Measurements from ENCODE around the gene SOX18. TPM values are rescaled to one million over a fixed set of nuclear protein-coding genes. Genes with fewer than 3 reads are reported as not detected.
A peak's percentile ranks its signal among the peaks of the same experiment; 100 is the strongest.

Gene SOX18
- total and polyA plus RNA-seq, 5 donors from 2014 or later: not detected

GRCh38 chr20:64049878-64050260 is 430 bp upstream of the SOX18 start:
- no peaks in the 10 kb centered on the region for H3K36me3 ChIP-seq (ENCODE audit: control insufficient read depth, insufficient read depth, low read length)
- H3K27me3 ChIP-seq (ENCODE audit: control insufficient read depth, insufficient read depth, low read length): peaks cover 2% of the 10 kb centered on the region
- no peak overlapping the region for H3K27ac ChIP-seq (ENCODE audit: insufficient read depth, low read length, poor library complexity, severe bottlenecking)
- H3K4me1 Mint-ChIP-seq: peaks cover 0 to 18% (median 0%) of the 10 kb centered on the region in 4 donors
- no peaks in the 10 kb centered on the region for H3K36me3 Mint-ChIP-seq
- peak overlapping the region in 1 of 4 donors; percentile 28 for H3K4me3 Mint-ChIP-seq
- H3K4me1 ChIP-seq (ENCODE audit: control insufficient read depth, insufficient read depth, low read length, poor library complexity, severe bottlenecking): peaks cover 13% of the 10 kb centered on the region
- ATAC-seq (ENCODE audit: low read depth in 2 of 2) (no peak), DNase-seq (no peak)
- no peak overlapping the region for H3K27ac Mint-ChIP-seq
- H3K9me3 Mint-ChIP-seq: peaks cover 0 to 4% (median 0%) of the 10 kb centered on the region in 7 donors
- no peak overlapping the region for H3K4me3 ChIP-seq (ENCODE audit: low read depth, low read length)
- H3K9me3 ChIP-seq (ENCODE audit: control insufficient read depth in 2 of 2, low read length in 2 of 2): no peaks in the 10 kb centered on the region
- H3K27me3 Mint-ChIP-seq: peaks cover 48% of the 10 kb centered on the region

GRCh38 chr20:64048402-64049044 is 916 bp downstream of the SOX18 start:
- H3K4me1 Mint-ChIP-seq: peaks cover 0 to 29% (median 10%) of the 10 kb centered on the region in 4 donors
- H3K27ac Mint-ChIP-seq: no peak overlapping the region
- no peaks in the 10 kb centered on the region for H3K36me3 ChIP-seq (ENCODE audit: control insufficient read depth, insufficient read depth, low read length)
- H3K9me3 ChIP-seq (ENCODE audit: control insufficient read depth in 2 of 2, low read length in 2 of 2): no peaks in the 10 kb centered on the region
- H3K36me3 Mint-ChIP-seq: no peaks in the 10 kb centered on the region
- DNase-seq (no peak), ATAC-seq (ENCODE audit: low read depth in 2 of 2) (no peak)
- H3K4me3 ChIP-seq (ENCODE audit: low read depth, low read length): no peak overlapping the region
- H3K4me3 Mint-ChIP-seq: no peak overlapping the region
- peaks cover 2% of the 10 kb centered on the region for H3K27me3 ChIP-seq (ENCODE audit: control insufficient read depth, insufficient read depth, low read length)
- peaks cover 0 to 2% (median 0%) of the 10 kb centered on the region in 7 donors for H3K9me3 Mint-ChIP-seq
- H3K27me3 Mint-ChIP-seq: peaks cover 59% of the 10 kb centered on the region
- peaks cover 13% of the 10 kb centered on the region for H3K4me1 ChIP-seq (ENCODE audit: control insufficient read depth, insufficient read depth, low read length, poor library complexity, severe bottlenecking)
- no peak overlapping the region for H3K27ac ChIP-seq (ENCODE audit: insufficient read depth, low read length, poor library complexity, severe bottlenecking)

- H3K27me3 ChIP-seq (ENCODE audit: control insufficient read depth, insufficient read depth, low read length): peaks cover 2% of the 10 kb centered on the region
- no peaks in the 10 kb centered on the region for H3K36me3 ChIP-seq (ENCODE audit: control insufficient read depth, insufficient read depth, low read length)
- peaks cover 0 to 28% (median 11%) of the 10 kb centered on the region in 4 donors for H3K4me1 Mint-ChIP-seq
- ATAC-seq (ENCODE audit: low read depth in 2 of 2): no peak
- peaks cover 13% of the 10 kb centered on the region for H3K4me1 ChIP-seq (ENCODE audit: control insufficient read depth, insufficient read depth, low read length, poor library complexity, severe bottlenecking)
- H3K4me3 Mint-ChIP-seq: peak overlapping the region in 1 of 4 donors; percentile 35
- H3K36me3 Mint-ChIP-seq: no peaks in the 10 kb centered on the region
- peaks cover 0 to 1% (median 0%) of the 10 kb centered on the region in 7 donors for H3K9me3 Mint-ChIP-seq
- H3K27ac Mint-ChIP-seq: no peak overlapping the region
- H3K9me3 ChIP-seq (ENCODE audit: control insufficient read depth in 2 of 2, low read length in 2 of 2): no peaks in the 10 kb centered on the region
- H3K4me3 ChIP-seq (ENCODE audit: low read depth, low read length): no peak overlapping the region
- no peak overlapping the region for H3K27ac ChIP-seq (ENCODE audit: insufficient read depth, low read length, poor library complexity, severe bottlenecking)
- DNase-seq: no peak
- H3K27me3 Mint-ChIP-seq: peaks cover 55% of the 10 kb centered on the region
Measured at GRCh38 chr20:64047968-64048401, 1.5 kb downstream of the SOX18 start.

- peaks cover 0 to 30% (median 11%) of the 10 kb centered on the region in 4 donors for H3K4me1 Mint-ChIP-seq
- Histone ChIP-seq H3K4me3 (ENCODE audit: low read depth, low read length) (no peak overlapping the region), H3K4me1 (ENCODE audit: control insufficient read depth, insufficient read depth, low read length, poor library complexity, severe bottlenecking) (peaks cover 16% of the 10 kb centered on the region), H3K9me3 (ENCODE audit: control insufficient read depth in 2 of 2, low read length in 2 of 2) (no peaks in the 10 kb centered on the region), H3K27me3 (ENCODE audit: control insufficient read depth, insufficient read depth, low read length) (peaks cover 2% of the 10 kb centered on the region), H3K36me3 (ENCODE audit: control insufficient read depth, insufficient read depth, low read length) (no peaks in the 10 kb centered on the region), H3K27ac (ENCODE audit: insufficient read depth, low read length, poor library complexity, severe bottlenecking) (no peak overlapping the region)
- H3K27me3 Mint-ChIP-seq: peaks cover 50% of the 10 kb centered on the region
- H3K9me3 Mint-ChIP-seq: peaks cover 0 to 1% (median 0%) of the 10 kb centered on the region in 7 donors
- no peaks in the 10 kb centered on the region for H3K36me3 Mint-ChIP-seq
- peak overlapping the region in 1 of 3 donors; percentile 88 for H3K27ac Mint-ChIP-seq
- ATAC-seq (ENCODE audit: low read depth in 2 of 2) (no peak), DNase-seq (no peak)
- H3K4me3 Mint-ChIP-seq: peak overlapping the region in 1 of 4 donors; percentile 36
Measured at GRCh38 chr20:64047046-64047389, 2.4 kb downstream of the SOX18 start.

- H3K4me3 Mint-ChIP-seq: peak overlapping the region in 1 of 4 donors; percentile 38
Measured at GRCh38 chr20:64045346-64046011, 4.0 kb downstream of the SOX18 start.

GRCh38 chr20:64044484-64045247 is 4.8 kb downstream of the SOX18 start:
- DNase-seq (no peak), ATAC-seq (ENCODE audit: low read depth in 2 of 2) (no peak)
- Mint-ChIP-seq H3K4me3 (peak overlapping the region in 3 of 4 donors; percentile 11 to 47 (median 19)), H3K36me3 (no peaks in the 10 kb centered on the region), H3K27me3 (peaks cover 36% of the 10 kb centered on the region), H3K4me1 (peaks cover 0 to 45% (median 14%) of the 10 kb centered on the region in 4 donors), H3K27ac (peak overlapping the region in 1 of 3 donors; percentile 29), H3K9me3 (peaks cover 0 to 1% (median 0%) of the 10 kb centered on the region in 7 donors)
- Histone ChIP-seq H3K27ac (ENCODE audit: insufficient read depth, low read length, poor library complexity, severe bottlenecking) (no peak overlapping the region), H3K4me3 (ENCODE audit: low read depth, low read length) (no peak overlapping the region), H3K36me3 (ENCODE audit: control insufficient read depth, insufficient read depth, low read length) (no peaks in the 10 kb centered on the region), H3K4me1 (ENCODE audit: control insufficient read depth, insufficient read depth, low read length, poor library complexity, severe bottlenecking) (peaks cover 32% of the 10 kb centered on the region), H3K9me3 (ENCODE audit: control insufficient read depth in 2 of 2, low read length in 2 of 2) (no peaks in the 10 kb centered on the region), H3K27me3 (ENCODE audit: control insufficient read depth, insufficient read depth, low read length) (no peaks in the 10 kb centered on the region)

More at GRCh38 chr20:64045346-64046011, 4.0 kb downstream of the SOX18 start:
- DNase-seq (no peak), ATAC-seq (ENCODE audit: low read depth in 2 of 2) (no peak)
- Histone ChIP-seq H3K4me1 (ENCODE audit: control insufficient read depth, insufficient read depth, low read length, poor library complexity, severe bottlenecking) (peaks cover 31% of the 10 kb centered on the region), H3K27ac (ENCODE audit: insufficient read depth, low read length, poor library complexity, severe bottlenecking) (no peak overlapping the region), H3K36me3 (ENCODE audit: control insufficient read depth, insufficient read depth, low read length) (no peaks in the 10 kb centered on the region), H3K27me3 (ENCODE audit: control insufficient read depth, insufficient read depth, low read length) (no peaks in the 10 kb centered on the region), H3K9me3 (ENCODE audit: control insufficient read depth in 2 of 2, low read length in 2 of 2) (no peaks in the 10 kb centered on the region), H3K4me3 (ENCODE audit: low read depth, low read length) (no peak overlapping the region)
- Mint-ChIP-seq H3K9me3 (peaks cover 0 to 1% (median 0%) of the 10 kb centered on the region in 7 donors), H3K27me3 (peaks cover 38% of the 10 kb centered on the region), H3K4me1 (peaks cover 0 to 41% (median 11%) of the 10 kb centered on the region in 4 donors), H3K27ac (no peak overlapping the region), H3K36me3 (no peaks in the 10 kb centered on the region)

- H3K27me3 Mint-ChIP-seq: peaks cover 36% of the 10 kb centered on the region
- H3K36me3 Mint-ChIP-seq: no peaks in the 10 kb centered on the region
- ATAC-seq (ENCODE audit: low read depth in 2 of 2) (no peak), DNase-seq (no peak)
- H3K27me3 ChIP-seq (ENCODE audit: control insufficient read depth, insufficient read depth, low read length): no peaks in the 10 kb centered on the region
- H3K4me1 ChIP-seq (ENCODE audit: control insufficient read depth, insufficient read depth, low read length, poor library complexity, severe bottlenecking): peaks cover 40% of the 10 kb centered on the region
- H3K27ac ChIP-seq (ENCODE audit: insufficient read depth, low read length, poor library complexity, severe bottlenecking): no peak overlapping the region
- no peaks in the 10 kb centered on the region for H3K9me3 ChIP-seq (ENCODE audit: control insufficient read depth in 2 of 2, low read length in 2 of 2)
- peak overlapping the region; percentile 64 to 79 (median 72) for H3K4me3 Mint-ChIP-seq
- H3K27ac Mint-ChIP-seq: peak overlapping the region in 2 of 3 donors; percentile 75 to 82
- no peaks in the 10 kb centered on the region for H3K36me3 ChIP-seq (ENCODE audit: control insufficient read depth, insufficient read depth, low read length)
- H3K4me3 ChIP-seq (ENCODE audit: low read depth, low read length): no peak overlapping the region
- H3K4me1 Mint-ChIP-seq: peaks cover 0 to 46% (median 16%) of the 10 kb centered on the region in 4 donors
- peaks cover 0 to 1% (median 0%) of the 10 kb centered on the region in 7 donors for H3K9me3 Mint-ChIP-seq
Measured at GRCh38 chr20:64043768-64044167, 5.7 kb downstream of the SOX18 start.

Measured in CD4-positive, CD25-positive, alpha-beta regulatory T cell (primary cell).